ENCODE data around the gene CEP57L1.

CEP57L1 gene

GRCh38 chr6:109095036-109095834 is at the start of gene CEP57L1:
Gene CEP57L1, plus strand, starts transcription at chr6:109095507. Its CDS starts 49,715 bp downstream, at chr6:109145222.
- in situ Hi-C loops (cut with MboI; ENCODE audit: low sequenced_read_pairs), result loop anchor here (25.0 kb wide), 1 partner anchor 983 kb away; no protein-coding TSS in a partner anchor

- in situ Hi-C loops (cut with MboI; ENCODE audit: low sequenced_read_pairs), result no loop called here
Measured at GRCh38 chr6:109048176-109048575, 47.1 kb upstream of the CEP57L1 start.

- in situ Hi-C loops (cut with MboI; ENCODE audit: low sequenced_read_pairs), result no loop called here
Measured at GRCh38 chr6:109048670-109049415, 46.5 kb upstream of the CEP57L1 start.

- in situ Hi-C loops (cut with MboI; ENCODE audit: low sequenced_read_pairs), result no loop called here
Measured at GRCh38 chr6:109050012-109050411, 45.3 kb upstream of the CEP57L1 start.

GRCh38 chr6:109050447-109051102 is 44.7 kb upstream of the CEP57L1 start:
- in situ Hi-C loops (cut with MboI; ENCODE audit: low sequenced_read_pairs), result no loop called here

GRCh38 chr6:109051301-109052017 is 43.8 kb upstream of the CEP57L1 start:
- in situ Hi-C loops (cut with MboI; ENCODE audit: low sequenced_read_pairs), result no loop called here

GRCh38 chr6:109052018-109052651 is 43.2 kb upstream of the CEP57L1 start:
- in situ Hi-C loops (cut with MboI; ENCODE audit: low sequenced_read_pairs), result no loop called here

- in situ Hi-C loops (cut with MboI; ENCODE audit: low sequenced_read_pairs), result no loop called here
Measured at GRCh38 chr6:109052852-109053251, 42.5 kb upstream of the CEP57L1 start.

- in situ Hi-C loops (cut with MboI; ENCODE audit: low sequenced_read_pairs), result no loop called here
Measured at GRCh38 chr6:109053336-109053735, 42.0 kb upstream of the CEP57L1 start.

- in situ Hi-C loops (cut with MboI; ENCODE audit: low sequenced_read_pairs), result no loop called here
Measured at GRCh38 chr6:109055771-109056235, 39.5 kb upstream of the CEP57L1 start.

- in situ Hi-C loops (cut with MboI; ENCODE audit: low sequenced_read_pairs), result no loop called here
Measured at GRCh38 chr6:109056661-109057060, 38.6 kb upstream of the CEP57L1 start.

GRCh38 chr6:109058620-109059019 is 36.7 kb upstream of the CEP57L1 start:
- in situ Hi-C loops (cut with MboI; ENCODE audit: low sequenced_read_pairs), result no loop called here

GRCh38 chr6:109059153-109059552 is 36.2 kb upstream of the CEP57L1 start:
- in situ Hi-C loops (cut with MboI; ENCODE audit: low sequenced_read_pairs), result no loop called here

- in situ Hi-C loops (cut with MboI; ENCODE audit: low sequenced_read_pairs), result no loop called here
Measured at GRCh38 chr6:109059571-109060021, 35.7 kb upstream of the CEP57L1 start.

GRCh38 chr6:109060571-109060970 is 34.7 kb upstream of the CEP57L1 start:
- in situ Hi-C loops (cut with MboI; ENCODE audit: low sequenced_read_pairs), result no loop called here

GRCh38 chr6:109062216-109062615 is 33.1 kb upstream of the CEP57L1 start:
- in situ Hi-C loops (cut with MboI; ENCODE audit: low sequenced_read_pairs), result no loop called here

GRCh38 chr6:109062767-109063352 is 32.4 kb upstream of the CEP57L1 start:
- in situ Hi-C loops (cut with MboI; ENCODE audit: low sequenced_read_pairs), result no loop called here

GRCh38 chr6:109069746-109070145 is 25.6 kb upstream of the CEP57L1 start:
- in situ Hi-C loops (cut with MboI; ENCODE audit: low sequenced_read_pairs), result loop anchor here (5.0 to 10.0 kb wide), 2 partner anchors 165 to 527 kb away; no protein-coding TSS in a partner anchor

GRCh38 chr6:109071125-109071917 is 24.0 kb upstream of the CEP57L1 start:
- in situ Hi-C loops (cut with MboI; ENCODE audit: low sequenced_read_pairs), result loop anchor here (10.0 kb wide), 1 partner anchor 167 kb away; no protein-coding TSS in a partner anchor

All from HL-60/S4 (cell line).